A204.1 (cell line): ENCODE data around the gene RALGDS.
"Not testable (repeated sequence)": the region's sequence is repeated elsewhere in the genome, so short reads cannot be mapped to it uniquely, and the experiment has no call there.

Experiments
- FAIRE-seq: peaks from 2 replicates; lab custom pipeline; 2012; peaks lifted over from hg19 to GRCh38; lab: Jason Lieb, UNC

RALGDS gene

GRCh38 chr9:133121198-133121914 is at the start of gene RALGDS:
TSS of gene RALGDS (minus strand) at chr9:133121240. CDS start at chr9:133121154, 86 bp downstream.
- no peak for FAIRE-seq

- FAIRE-seq = no peak
Measured at GRCh38 chr9:133170716-133171115, 49.7 kb upstream of the RALGDS start.

GRCh38 chr9:133169687-133170086 is 48.6 kb upstream of the RALGDS start:
- not testable (repeated sequence) for FAIRE-seq

GRCh38 chr9:133169102-133169501 is 48.1 kb upstream of the RALGDS start:
- FAIRE-seq = no peak

- no peak for FAIRE-seq
Measured at GRCh38 chr9:133168432-133168831, 47.4 kb upstream of the RALGDS start.

GRCh38 chr9:133167769-133168168 is 46.7 kb upstream of the RALGDS start:
- FAIRE-seq = no peak

GRCh38 chr9:133167096-133167730 is 46.2 kb upstream of the RALGDS start:
- no peak for FAIRE-seq

GRCh38 chr9:133166392-133166791 is 45.4 kb upstream of the RALGDS start:
- FAIRE-seq = no peak

GRCh38 chr9:133165452-133165730 is 44.4 kb upstream of the RALGDS start:
- no peak for FAIRE-seq

GRCh38 chr9:133164191-133164590 is 43.2 kb upstream of the RALGDS start:
- no peak for FAIRE-seq

GRCh38 chr9:133163504-133164172 is 42.6 kb upstream of the RALGDS start, which contains the start of gene GBGT1:
TSS of gene GBGT1 (minus strand) at chr9:133163914. CDS start at chr9:133162412, 1,502 bp downstream.
- FAIRE-seq = no peak

- no peak for FAIRE-seq
Measured at GRCh38 chr9:133162861-133163503, 41.9 kb upstream of the RALGDS start.

GRCh38 chr9:133161547-133161950 is 40.5 kb upstream of the RALGDS start:
- no peak for FAIRE-seq

- no peak for FAIRE-seq
Measured at GRCh38 chr9:133160742-133161546, 39.9 kb upstream of the RALGDS start.

- FAIRE-seq = no peak
Measured at GRCh38 chr9:133158695-133159094, 37.7 kb upstream of the RALGDS start.

- no peak for FAIRE-seq
Measured at GRCh38 chr9:133155156-133155555, 34.1 kb upstream of the RALGDS start.

- no peak for FAIRE-seq
Measured at GRCh38 chr9:133154097-133154989, 33.3 kb upstream of the RALGDS start.

GRCh38 chr9:133153227-133154096 is 32.4 kb upstream of the RALGDS start:
- no peak for FAIRE-seq

GRCh38 chr9:133151601-133152525 is 30.8 kb upstream of the RALGDS start:
- no peak for FAIRE-seq
